Testis (tissue), 3 donors: ENCODE data around the gene SLC22A23. TPM values are rescaled to one million over a fixed set of nuclear protein-coding genes. Genes with fewer than 3 reads are reported as not detected.

ENCODE experiments used
- DNase-seq: peaks from one replicate; pipeline ENCODE4 v3.0.0-alpha.2; 2019
- H3K27ac ChIP-seq, 2 donors: fragments of 200-600 bp; sonication (generic); one replicate each; pipeline ENCODE4 v1.5.1; 2019
- H3K27me3 ChIP-seq: fragments of 200-600 bp; sonication (generic); one replicate; pipeline ENCODE4 v1.5.1; 2019
- H3K36me3 ChIP-seq: fragments of 200-600 bp; sonication (generic); one replicate; pipeline ENCODE4 v1.5.1; 2017; ENCODE audit warnings: low read depth; ENCODE audit errors: missing control alignments
- H3K4me1 ChIP-seq: fragments of 200-600 bp; sonication (generic); one replicate; pipeline ENCODE4 v1.5.1; 2019
- H3K4me3 ChIP-seq, 2 donors: fragments of 200-600 bp; sonication (generic); one replicate each; pipeline ENCODE4 v1.5.1; 2017 to 2019
- H3K9me3 ChIP-seq: fragments of 200-600 bp; sonication (generic); one replicate; pipeline ENCODE4 v1.5.1; 2017
- CTCF ChIP-seq, 3 experiments: fragments of 450-650 bp in 2 of 3; fragments of 200-600 bp in 1 of 3; sonication (generic) in 1 of 3; IDR thresholded peaks; one replicate each; pipeline ENCODE4 v1.5.1; 2016 to 2019; ENCODE audit warnings: antibody characterized with exemption in 3 of 3, mild to moderate bottlenecking in 2 of 3, moderate library complexity in 1 of 3
- POLR2A ChIP-seq: fragments of 450-650 bp; IDR thresholded peaks from one replicate; pipeline ENCODE4 v1.6.1; 2017; ENCODE audit warnings: antibody characterized with exemption, mild to moderate bottlenecking, moderate library complexity
- WGBS, 2 donors: methylation state at CpG; one replicate each; pipeline ENCODE4 v1.1.5; 2018; 5-methylcytosine and 5-hydroxymethylcytosine counted together
- intact Hi-C: fragments of 100-400 bp; cut with DNase I; formaldehyde crosslinking; loops from one replicate; pipeline ENCODE4 v1.15.1; 2023; ENCODE audit warnings: low total_unique reads
- polyA plus RNA-seq: library from polyadenylated mRNA; stranded (reverse); fragments of 350-450 nt; fragmentation: Illumina TruSeq; extraction: RNeasy Lipid Tissue Mini Kit (QIAGEN cat#74804); gene quantifications from one replicate; pipeline ENCODE4 v1.2.3, GENCODE V29; 2014; ENCODE audit warnings: low read depth, low replicate concordance; ENCODE audit not compliant: insufficient read depth
- total RNA-seq, 2 donors: library from RNA; depleted of rRNA; stranded (reverse); fragments of >200 nt; gene quantifications; one replicate each; pipeline ENCODE4 v1.2.3, GENCODE V29; 2016

Gene SLC22A23
- total and polyA plus RNA-seq, 3 donors from 2014 or later = 9.0 to 20.9 (median 14.9) TPM

- DNase-seq = no peak
- TF ChIP-seq POLR2A (no peak), CTCF (IDR thresholded peaks at IDR 0.05) (no peak)
- no peaks in the 10 kb centered on the region for H3K4me1 ChIP-seq
- no peaks in the 10 kb centered on the region for H3K9me3 ChIP-seq
- intact Hi-C loops = no loop called here
- no peak overlapping the region for H3K27ac ChIP-seq
- H3K27me3 ChIP-seq = no peaks in the 10 kb centered on the region
- H3K36me3 ChIP-seq = no peaks in the 10 kb centered on the region
- no peak overlapping the region for H3K4me3 ChIP-seq
- WGBS, 2 donors = 71 to 78% methylated on average over 20 of the region's 20 CpGs
These were observed 29.7 kb downstream of the SLC22A23 start for GRCh38 chr6:3426927-3427686.

GRCh38 chr6:3426091-3426926, 30.5 kb downstream of the SLC22A23 start:
- Histone ChIP-seq H3K4me1 (no peaks in the 10 kb centered on the region), H3K27me3 (no peaks in the 10 kb centered on the region), H3K36me3 (no peaks in the 10 kb centered on the region), H3K27ac (no peak overlapping the region), H3K9me3 (no peaks in the 10 kb centered on the region), H3K4me3 (no peak overlapping the region)
- intact Hi-C loops = no loop called here
- 86 to 87% methylated on average over 3 of the region's 3 CpGs for WGBS, 2 donors
- DNase-seq = no peak
- TF ChIP-seq POLR2A (no peak), CTCF (IDR thresholded peaks at IDR 0.05) (no peak)

GRCh38 chr6:3425574-3425973, 31.3 kb downstream of the SLC22A23 start:
- no peaks in the 10 kb centered on the region for H3K9me3 ChIP-seq
- 80 to 95% methylated on average over 2 of the region's 2 CpGs for WGBS, 2 donors
- intact Hi-C loops = no loop called here
- H3K27me3 ChIP-seq = no peaks in the 10 kb centered on the region
- H3K27ac ChIP-seq = no peak overlapping the region
- H3K4me1 ChIP-seq = no peaks in the 10 kb centered on the region
- H3K4me3 ChIP-seq = no peak overlapping the region
- H3K36me3 ChIP-seq = no peaks in the 10 kb centered on the region
- no peak for DNase-seq
- TF ChIP-seq POLR2A (no peak), CTCF (IDR thresholded peaks at IDR 0.05) (no peak)

GRCh38 chr6:3424185-3424927, 32.5 kb downstream of the SLC22A23 start:
- no peaks in the 10 kb centered on the region for H3K36me3 ChIP-seq
- intact Hi-C loops = no loop called here
- 90 to 94% methylated on average over 9 of the region's 9 CpGs for WGBS, 2 donors
- no peaks in the 10 kb centered on the region for H3K9me3 ChIP-seq
- no peak overlapping the region for H3K27ac ChIP-seq
- H3K4me1 ChIP-seq = no peaks in the 10 kb centered on the region
- TF ChIP-seq CTCF (IDR thresholded peaks at IDR 0.05) (no peak), POLR2A (no peak)
- no peak for DNase-seq
- no peaks in the 10 kb centered on the region for H3K27me3 ChIP-seq
- no peak overlapping the region for H3K4me3 ChIP-seq
